ENCODE results near the gene SLCO1B3. TPM values are rescaled to one million over a fixed set of nuclear protein-coding genes. Genes with fewer than 3 reads are reported as not detected.

Gene SLCO1B3
- total RNA-seq, 1 donor from 2014 or later: not detected

DNA sequence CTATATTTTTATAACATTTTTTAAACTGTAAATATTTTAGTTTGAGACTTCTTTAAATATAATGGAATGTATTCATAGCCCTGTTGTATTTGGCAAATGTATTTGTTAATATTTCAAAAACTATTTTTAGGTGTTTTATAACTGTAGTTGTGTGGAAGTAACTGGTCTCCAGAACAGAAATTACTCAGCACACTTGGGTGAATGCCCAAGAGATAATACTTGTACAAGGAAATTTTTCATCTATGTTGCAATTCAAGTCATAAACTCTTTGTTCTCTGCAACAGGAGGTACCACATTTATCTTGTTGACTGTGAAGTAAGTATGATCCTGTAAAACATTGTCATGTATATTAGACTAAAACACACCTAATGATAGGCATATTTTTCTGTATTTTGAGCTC lies 72.8 kb downstream of the SLCO1B3 start:
- H3K4me3 Mint-ChIP-seq: no peak overlapping the region
- no peaks in the 10 kb centered on the region for H3K27me3 Mint-ChIP-seq (ENCODE audit: low read depth)
- no peak for DNase-seq (ENCODE audit: low spot score in 2 of 2, unreplicated experiment in 2 of 2)
- no peaks in the 10 kb centered on the region for H3K4me1 Mint-ChIP-seq
- no peak for TF ChIP-seq CTCF (IDR thresholded peaks at IDR 0.05; ENCODE audit: unreplicated experiment)
- peaks cover 6% of the 10 kb centered on the region for H3K9me3 Mint-ChIP-seq
- no peaks in the 10 kb centered on the region for H3K36me3 Mint-ChIP-seq
- no peak overlapping the region for H3K27ac Mint-ChIP-seq

- Mint-ChIP-seq H3K4me1 (no peaks in the 10 kb centered on the region), H3K9me3 (peaks cover 14% of the 10 kb centered on the region), H3K27ac (no peak overlapping the region), H3K27me3 (ENCODE audit: low read depth) (no peaks in the 10 kb centered on the region), H3K4me3 (no peak overlapping the region), H3K36me3 (no peaks in the 10 kb centered on the region)
- no peak for TF ChIP-seq CTCF (IDR thresholded peaks at IDR 0.05; ENCODE audit: unreplicated experiment)
- DNase-seq (ENCODE audit: low spot score in 2 of 2, unreplicated experiment in 2 of 2): no peak
These were observed 74.6 kb downstream of the SLCO1B3 start for GRCh38 chr12:20885116-20885515.

GRCh38 chr12:20885552-20885951 lies 75.0 kb downstream of the SLCO1B3 start:
- Mint-ChIP-seq H3K27me3 (ENCODE audit: low read depth) (no peaks in the 10 kb centered on the region), H3K36me3 (no peaks in the 10 kb centered on the region), H3K9me3 (peaks cover 18% of the 10 kb centered on the region), H3K4me3 (no peak overlapping the region), H3K27ac (no peak overlapping the region), H3K4me1 (no peaks in the 10 kb centered on the region)
- no peak for TF ChIP-seq CTCF (IDR thresholded peaks at IDR 0.05; ENCODE audit: unreplicated experiment)
- DNase-seq (ENCODE audit: low spot score in 2 of 2, unreplicated experiment in 2 of 2): no peak

GRCh38 chr12:20917269-20917668 lies 106.8 kb downstream of the SLCO1B3 start:
- Mint-ChIP-seq H3K36me3 (no peaks in the 10 kb centered on the region), H3K27me3 (ENCODE audit: low read depth) (no peaks in the 10 kb centered on the region), H3K4me3 (no peak overlapping the region), H3K27ac (no peak overlapping the region), H3K9me3 (peaks cover 50% of the 10 kb centered on the region), H3K4me1 (no peaks in the 10 kb centered on the region)
- TF ChIP-seq CTCF (IDR thresholded peaks at IDR 0.05; ENCODE audit: unreplicated experiment): no peak
- no peak for DNase-seq (ENCODE audit: low spot score in 2 of 2, unreplicated experiment in 2 of 2)

- TF ChIP-seq CTCF (IDR thresholded peaks at IDR 0.05; ENCODE audit: unreplicated experiment): no peak
- Mint-ChIP-seq H3K36me3 (no peaks in the 10 kb centered on the region), H3K27me3 (ENCODE audit: low read depth) (no peaks in the 10 kb centered on the region), H3K27ac (no peak overlapping the region), H3K4me3 (no peak overlapping the region), H3K4me1 (no peaks in the 10 kb centered on the region), H3K9me3 (peaks cover 56% of the 10 kb centered on the region)
- no peak for DNase-seq (ENCODE audit: low spot score in 2 of 2, unreplicated experiment in 2 of 2)
These were observed 107.3 kb downstream of the SLCO1B3 start for GRCh38 chr12:20917819-20918218.

DNA sequence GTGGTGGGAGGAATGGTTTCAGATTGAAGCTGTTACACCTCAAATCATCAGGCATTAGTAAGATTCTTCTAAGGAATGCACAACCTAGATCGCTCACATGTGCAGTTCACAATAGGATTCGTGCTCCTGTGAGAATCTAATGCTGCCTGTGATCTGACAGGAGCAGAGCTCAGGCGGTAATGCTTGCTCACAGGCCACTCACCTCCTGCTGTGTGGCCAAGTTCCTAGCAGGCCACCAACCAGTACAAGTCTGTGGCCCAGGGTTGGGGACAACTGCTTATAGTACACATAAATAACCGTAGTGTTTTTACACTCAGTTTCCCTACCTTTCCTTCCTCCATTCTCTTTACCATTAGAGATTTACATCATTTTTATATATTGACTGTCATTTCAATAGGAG lies 121.4 kb downstream of the SLCO1B3 start:
- peaks cover 24% of the 10 kb centered on the region for H3K9me3 Mint-ChIP-seq
- TF ChIP-seq CTCF (IDR thresholded peaks at IDR 0.05; ENCODE audit: unreplicated experiment): no peak
- peaks cover 2% of the 10 kb centered on the region for H3K27me3 Mint-ChIP-seq (ENCODE audit: low read depth)
- no peak for DNase-seq (ENCODE audit: low spot score in 2 of 2, unreplicated experiment in 2 of 2)
- H3K36me3 Mint-ChIP-seq: no peaks in the 10 kb centered on the region
- H3K27ac Mint-ChIP-seq: no peak overlapping the region
- no peak overlapping the region for H3K4me3 Mint-ChIP-seq
- H3K4me1 Mint-ChIP-seq: no peaks in the 10 kb centered on the region

All from mesothelial cell of epicardium (in vitro differentiated cells).